GM18873 (cell line): ENCODE measurements around the gene WWC1.

Source experiments
- ATAC-seq: cut with Tn5 transposase; IDR thresholded peaks from one replicate; pipeline ENCODE4 v1.9.1; 2021; ENCODE audit warnings: mild to moderate bottlenecking, moderate library complexity, moderate number of reproducible peaks; ENCODE audit not compliant: unreplicated experiment, low FRiP score

WWC1 gene

GRCh38 chr5:168359820-168360460, 68.5 kb downstream of the WWC1 start:
- no peak for ATAC-seq

GRCh38 chr5:168360521-168361285, 69.3 kb downstream of the WWC1 start:
- no peak for ATAC-seq

- ATAC-seq: no peak
Observed at GRCh38 chr5:168362097-168362885, 70.8 kb downstream of the WWC1 start.

- ATAC-seq: no peak
Observed at GRCh38 chr5:168364151-168364661, 72.8 kb downstream of the WWC1 start.

GRCh38 chr5:168364750-168365550, 73.5 kb downstream of the WWC1 start:
- ATAC-seq: no peak

- no peak for ATAC-seq
Observed at GRCh38 chr5:168365581-168366081, 74.2 kb downstream of the WWC1 start.

GRCh38 chr5:168366116-168366515, 74.7 kb downstream of the WWC1 start:
- ATAC-seq: no peak

- no peak for ATAC-seq
Observed at GRCh38 chr5:168368854-168369253, 77.4 kb downstream of the WWC1 start.

- no peak for ATAC-seq
Observed at GRCh38 chr5:168370831-168371230, 79.4 kb downstream of the WWC1 start.

- no peak for ATAC-seq
Observed at GRCh38 chr5:168372356-168372946, 81.0 kb downstream of the WWC1 start.

GRCh38 chr5:168374532-168374931, 83.1 kb downstream of the WWC1 start:
- no peak for ATAC-seq

GRCh38 chr5:168375214-168375613, 83.8 kb downstream of the WWC1 start:
- ATAC-seq: no peak

GRCh38 chr5:168377525-168377924, 86.1 kb downstream of the WWC1 start:
- no peak for ATAC-seq

- ATAC-seq: no peak
Observed at GRCh38 chr5:168378741-168379140, 87.3 kb downstream of the WWC1 start.

- ATAC-seq: no peak
Observed at GRCh38 chr5:168382421-168382820, 91.0 kb downstream of the WWC1 start.

GRCh38 chr5:168390491-168390890, 99.0 kb downstream of the WWC1 start:
- ATAC-seq: no peak

- ATAC-seq: no peak
Observed at GRCh38 chr5:168393773-168394172, 102.3 kb downstream of the WWC1 start.

GRCh38 chr5:168400429-168401220, 109.2 kb downstream of the WWC1 start:
- no peak for ATAC-seq

GRCh38 chr5:168401226-168401625, 109.8 kb downstream of the WWC1 start:
- ATAC-seq: no peak
